Measurements from ENCODE around the gene DDX10.

DDX10 gene

DNA sequence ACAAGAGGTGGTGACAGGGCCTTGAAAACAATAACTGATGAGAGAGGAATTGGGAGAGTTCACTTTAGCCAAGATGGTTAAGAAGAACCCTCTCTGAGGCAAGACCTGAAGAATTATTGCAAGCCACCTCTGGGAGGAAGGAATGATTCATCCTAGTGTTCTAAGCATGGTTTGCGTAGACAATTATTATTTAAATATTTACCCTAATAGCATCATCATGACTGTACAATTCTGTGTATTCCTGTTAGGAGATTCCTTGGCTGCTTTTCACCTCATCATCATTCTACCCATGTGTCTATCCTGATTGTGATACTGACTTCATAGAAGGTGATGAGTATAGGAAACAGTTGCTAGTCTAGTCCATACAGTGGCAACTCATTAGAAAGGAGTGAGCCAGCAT is 264.4 kb downstream of the DDX10 start:
- no peak overlapping the region for H3K4me3 ChIP-seq (ENCODE audit: low read depth, low read length)

DNA sequence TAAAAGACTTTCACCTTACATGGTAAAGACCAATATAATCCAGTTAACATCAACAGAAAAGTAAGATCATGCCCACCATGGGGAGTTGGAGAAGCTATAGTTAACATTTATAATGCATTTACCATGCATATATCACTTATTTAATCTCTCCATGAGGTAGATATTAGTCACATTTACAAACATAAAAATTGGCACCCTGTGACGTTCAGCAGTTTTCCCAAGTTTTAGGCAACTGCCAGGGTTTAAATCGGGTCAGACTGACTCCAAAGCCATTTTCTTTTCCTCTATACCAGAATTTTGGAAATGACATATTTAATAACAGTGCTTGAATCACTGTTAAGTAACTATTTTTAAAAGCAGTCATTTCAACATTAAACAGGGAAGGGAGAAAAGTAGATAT is 266.3 kb downstream of the DDX10 start:
- H3K4me3 ChIP-seq (ENCODE audit: low read depth, low read length) = no peak overlapping the region

DNA sequence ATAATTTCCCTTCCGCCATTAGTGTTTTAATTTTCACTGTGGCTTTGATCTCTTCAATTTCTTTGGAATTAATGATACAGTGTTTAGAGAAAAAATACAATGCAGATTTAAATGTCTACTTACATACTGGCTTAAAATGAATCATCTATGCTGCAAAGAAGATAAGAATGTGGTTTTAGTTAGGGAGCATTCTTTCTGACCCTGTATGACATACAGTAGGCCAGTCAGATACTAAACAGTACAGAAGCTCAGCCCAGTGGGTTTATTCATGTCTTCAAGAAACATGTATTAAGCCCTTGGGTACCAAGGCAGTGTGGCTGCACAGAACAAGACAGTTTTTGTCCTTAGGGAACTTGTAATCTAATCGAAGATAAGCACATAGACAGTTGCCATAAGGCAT is 268.8 kb downstream of the DDX10 start:
- no peak overlapping the region for H3K4me3 ChIP-seq (ENCODE audit: low read depth, low read length)

DNA sequence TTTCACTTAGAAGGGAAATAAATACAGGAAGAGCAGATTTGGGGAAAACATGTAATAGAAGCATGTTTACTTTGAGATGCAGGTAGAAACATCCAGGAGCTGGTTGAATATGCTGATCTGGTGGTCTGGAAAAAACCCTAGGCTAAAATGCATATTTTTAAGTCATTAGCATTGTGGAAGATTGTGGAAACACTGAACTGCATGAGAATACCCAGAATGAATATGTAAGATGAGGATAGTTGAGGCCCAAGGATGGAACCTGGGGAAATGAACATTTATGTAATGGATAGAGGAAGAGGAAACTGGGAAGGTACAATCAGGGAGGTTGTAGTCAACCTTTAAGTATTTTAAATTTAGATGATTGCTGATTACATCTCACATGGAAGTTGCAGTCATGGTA is 269.4 kb downstream of the DDX10 start:
- no peak overlapping the region for H3K4me3 ChIP-seq (ENCODE audit: low read depth, low read length)

DNA sequence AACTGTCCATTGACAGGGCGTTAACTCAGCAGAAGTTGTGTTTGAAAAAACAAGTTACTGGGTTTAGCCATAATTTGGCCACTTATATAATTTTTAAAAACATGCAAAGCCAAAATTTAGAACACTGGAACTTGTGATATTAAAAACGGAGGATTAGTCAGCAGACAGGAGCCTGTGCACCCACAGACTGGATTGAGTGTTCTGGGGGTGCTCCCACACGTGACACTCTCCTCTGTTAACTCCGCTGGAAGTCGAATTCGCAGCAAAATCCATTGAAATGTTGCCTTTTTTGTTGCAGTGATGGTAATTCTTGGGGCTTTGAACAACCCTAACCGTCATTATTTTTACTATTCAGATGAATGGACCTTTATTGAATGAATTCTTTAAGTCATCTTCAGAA is 269.8 kb downstream of the DDX10 start:
- H3K4me3 ChIP-seq (ENCODE audit: low read depth, low read length) = no peak overlapping the region

DNA sequence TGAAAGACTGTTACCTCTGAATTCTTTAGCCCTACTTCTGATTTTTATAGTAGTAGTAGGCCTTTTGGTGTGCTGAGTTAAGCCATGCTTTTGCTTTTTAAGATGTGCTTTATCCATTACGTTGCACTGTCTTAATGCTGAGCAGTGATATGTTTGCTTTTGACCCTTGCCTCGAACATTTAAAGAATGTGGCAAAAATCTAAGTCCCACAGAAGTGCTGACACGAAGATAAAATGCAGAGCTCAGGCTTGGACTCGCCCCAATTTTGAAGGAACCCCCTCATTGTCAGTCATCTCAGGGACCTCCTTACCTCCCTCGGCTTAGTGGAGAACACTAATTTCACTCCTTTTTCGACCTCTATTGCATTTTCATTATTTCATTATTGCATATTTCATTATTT is 272.9 kb downstream of the DDX10 start:
- no peak overlapping the region for H3K4me3 ChIP-seq (ENCODE audit: low read depth, low read length)

DNA sequence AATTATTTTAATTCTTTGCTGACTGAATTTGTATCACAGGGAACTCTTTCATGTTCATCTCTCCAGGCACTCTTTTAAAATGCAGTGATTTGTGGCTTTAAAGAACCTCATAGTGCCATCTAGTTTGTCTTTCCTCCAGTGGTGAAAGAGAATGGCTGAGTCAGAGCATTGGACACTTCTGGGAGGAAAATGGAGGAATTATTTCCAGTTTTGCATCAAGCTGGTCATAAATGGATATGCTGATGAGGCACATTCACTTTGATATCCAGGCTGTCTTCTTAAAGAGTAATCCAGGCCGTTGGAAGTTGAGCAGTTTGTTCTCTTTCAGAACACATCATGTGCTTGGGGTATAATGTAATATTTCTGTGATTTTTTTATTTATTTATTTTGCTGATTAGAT is 273.7 kb downstream of the DDX10 start:
- no peak overlapping the region for H3K4me3 ChIP-seq (ENCODE audit: low read depth, low read length)

DNA sequence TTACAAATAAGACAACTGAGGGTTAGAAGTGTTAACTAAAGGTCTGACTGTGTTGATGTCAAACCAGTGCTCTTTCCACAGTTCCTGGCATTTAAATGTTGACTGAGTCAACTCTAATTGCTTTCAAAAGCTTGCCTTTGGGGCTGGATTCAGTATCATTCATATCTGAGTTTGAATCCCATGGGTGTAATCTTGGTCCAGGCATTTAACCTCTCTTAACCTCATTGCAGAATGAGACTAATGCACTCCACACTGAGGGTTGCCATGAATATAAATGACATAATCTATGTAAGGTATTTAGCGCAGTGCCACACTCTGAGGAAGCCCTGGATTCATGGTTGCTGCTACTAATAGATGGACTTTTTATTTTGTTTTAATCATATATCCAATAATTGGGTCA is 274.3 kb downstream of the DDX10 start:
- H3K4me3 ChIP-seq (ENCODE audit: low read depth, low read length) = no peak overlapping the region

DNA sequence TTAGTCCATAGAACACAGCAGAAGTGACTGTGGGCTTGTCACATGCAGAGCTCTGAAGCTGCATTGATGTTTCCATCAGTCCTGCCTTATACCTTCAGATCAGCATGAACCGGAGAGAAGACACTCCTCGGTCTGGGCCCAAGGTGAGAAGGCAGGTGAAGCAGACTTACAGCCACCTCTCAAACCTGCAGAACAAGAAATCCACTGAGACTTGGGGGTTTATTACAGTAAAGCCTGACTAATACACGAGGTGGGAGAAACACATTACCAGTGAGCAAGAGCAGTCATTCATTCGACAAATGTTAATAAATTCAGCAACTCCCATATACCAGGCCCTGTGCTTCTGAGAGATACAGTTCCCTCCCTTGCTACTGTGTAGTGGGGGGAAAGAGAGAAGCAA is 279.0 kb downstream of the DDX10 start:
- no peak overlapping the region for H3K4me3 ChIP-seq (ENCODE audit: low read depth, low read length)

DNA sequence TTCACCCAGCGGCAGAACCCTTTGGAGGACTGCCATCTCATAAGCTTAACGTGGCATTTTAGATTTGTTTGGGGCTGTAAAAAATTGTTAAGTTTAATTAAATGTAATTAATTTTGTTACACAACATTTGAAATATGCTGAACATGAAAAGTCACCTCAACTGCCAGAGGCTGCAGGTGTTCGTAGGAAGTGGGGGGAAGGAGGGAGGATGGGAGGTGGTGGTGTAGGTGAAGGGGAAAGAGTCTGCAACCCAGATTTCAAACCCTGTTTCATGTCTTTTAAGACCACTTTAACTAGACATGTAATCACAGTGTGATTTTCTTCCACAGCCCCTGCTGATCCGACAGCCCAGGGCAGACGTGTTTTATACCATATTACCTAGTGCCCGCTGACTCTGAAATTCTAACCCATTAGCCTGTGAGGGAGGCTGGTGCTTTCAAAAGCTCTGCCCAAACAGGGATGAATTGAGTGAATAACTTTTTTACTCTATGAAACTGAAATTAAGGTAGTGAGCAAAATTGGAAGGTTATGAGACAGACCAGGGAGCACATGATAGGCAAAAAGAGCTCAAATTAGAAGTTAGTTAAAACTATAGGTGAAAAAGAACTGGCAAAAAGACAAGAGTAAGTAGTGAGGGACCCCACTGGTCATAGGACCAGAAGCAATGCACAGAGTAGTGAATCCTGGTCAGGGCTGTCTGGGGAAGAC is 279.8 kb downstream of the DDX10 start:
- no peak overlapping the region for H3K4me3 ChIP-seq (ENCODE audit: low read depth, low read length)

DNA sequence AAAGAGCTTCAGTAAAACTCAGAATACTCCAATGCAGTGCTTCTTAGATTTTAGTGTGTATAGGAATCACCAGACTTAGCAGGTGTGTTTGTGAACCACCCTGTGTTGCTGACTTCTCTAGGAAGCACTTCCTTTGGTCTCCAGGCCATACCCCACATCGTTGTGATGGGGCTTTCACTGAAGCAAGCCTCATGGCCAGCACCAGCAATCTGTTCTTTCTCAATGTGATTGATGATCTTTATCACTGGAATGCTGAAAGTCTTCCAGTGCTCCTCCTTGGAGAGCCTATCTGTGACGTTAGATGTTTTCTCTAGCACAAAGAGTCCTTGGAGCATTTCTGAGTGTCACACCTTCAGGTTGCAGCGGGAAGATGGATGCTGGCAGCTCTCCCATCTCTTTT is 280.5 kb downstream of the DDX10 start:
- no peak overlapping the region for H3K4me3 ChIP-seq (ENCODE audit: low read depth, low read length)

DNA sequence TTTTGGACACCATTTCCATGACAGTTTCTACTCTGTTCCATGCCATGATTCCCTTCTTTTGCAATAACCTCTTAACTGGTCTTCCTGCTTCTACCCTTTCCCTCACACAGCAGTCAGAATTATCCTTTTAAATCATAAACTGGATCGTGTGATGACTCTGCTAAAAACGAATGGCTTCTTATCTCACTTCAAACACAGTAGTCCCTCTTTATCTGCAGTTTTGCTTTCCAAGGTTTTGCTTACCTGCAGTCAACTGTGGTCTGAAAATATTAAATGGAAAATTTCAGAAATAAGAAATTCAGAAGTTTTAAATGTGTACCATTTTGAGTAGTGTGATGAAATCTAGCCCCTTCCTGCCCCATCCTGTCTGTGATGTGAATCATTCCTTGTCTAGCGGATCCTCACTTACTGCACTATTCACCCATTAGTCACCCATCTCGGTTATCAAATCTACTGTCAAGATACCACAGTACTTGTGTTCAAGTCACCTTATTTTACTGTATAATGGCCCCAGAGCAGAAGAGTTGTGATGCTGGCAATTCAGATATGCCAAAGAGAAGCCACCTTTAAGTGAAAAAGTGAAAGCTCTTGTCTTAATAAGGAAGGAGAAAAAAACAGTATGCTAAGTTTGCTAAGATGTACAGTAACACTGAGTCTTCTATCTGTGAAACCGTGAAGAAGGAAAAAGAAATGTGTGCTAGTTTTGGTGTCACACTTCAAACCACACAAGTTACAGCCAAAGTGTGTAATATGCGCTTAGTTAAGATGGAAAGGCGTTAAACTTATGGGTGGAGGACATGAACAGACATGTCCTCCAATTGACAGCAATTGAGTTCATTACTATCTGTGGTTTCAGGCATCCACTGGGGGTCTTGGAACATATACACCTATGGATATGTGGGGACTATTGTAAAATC is 283.0 kb downstream of the DDX10 start:
- H3K4me3 ChIP-seq (ENCODE audit: low read depth, low read length) = no peak overlapping the region

DNA sequence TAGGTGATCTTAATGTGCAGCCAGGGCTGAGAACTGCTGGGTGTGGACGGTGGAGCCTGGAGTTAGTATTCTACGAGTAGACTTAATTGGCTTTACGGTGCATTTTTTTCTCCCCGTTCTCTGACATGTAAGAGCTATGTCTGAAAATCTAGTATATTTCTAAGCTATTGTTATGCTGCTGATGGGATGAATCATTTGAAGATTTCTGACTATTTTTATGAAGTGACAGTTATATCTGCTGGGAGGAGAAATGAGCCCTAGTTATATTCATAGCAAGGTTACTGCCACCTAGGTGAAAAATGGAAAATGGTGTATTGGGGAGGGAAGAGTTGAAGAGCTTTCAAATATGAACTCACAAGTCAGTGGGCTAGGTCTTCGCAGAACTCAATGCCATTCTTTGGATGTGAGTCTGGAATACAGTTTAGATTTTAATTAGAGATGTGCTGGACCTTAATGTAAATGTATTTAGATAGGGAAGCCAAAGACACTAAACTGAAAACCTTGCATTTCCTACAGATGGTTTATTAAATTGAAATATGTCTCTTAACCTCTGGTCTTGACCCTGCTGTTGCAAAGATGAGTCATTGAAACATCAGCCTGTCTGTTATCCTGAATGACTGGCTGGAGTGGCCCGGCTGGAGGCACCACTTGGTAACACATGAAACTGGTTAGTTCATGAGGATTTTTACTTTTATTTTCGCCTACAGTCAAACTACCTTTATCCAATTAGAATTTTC is 293.7 kb downstream of the DDX10 start:
- no peak overlapping the region for H3K4me3 ChIP-seq (ENCODE audit: low read depth, low read length)

DNA sequence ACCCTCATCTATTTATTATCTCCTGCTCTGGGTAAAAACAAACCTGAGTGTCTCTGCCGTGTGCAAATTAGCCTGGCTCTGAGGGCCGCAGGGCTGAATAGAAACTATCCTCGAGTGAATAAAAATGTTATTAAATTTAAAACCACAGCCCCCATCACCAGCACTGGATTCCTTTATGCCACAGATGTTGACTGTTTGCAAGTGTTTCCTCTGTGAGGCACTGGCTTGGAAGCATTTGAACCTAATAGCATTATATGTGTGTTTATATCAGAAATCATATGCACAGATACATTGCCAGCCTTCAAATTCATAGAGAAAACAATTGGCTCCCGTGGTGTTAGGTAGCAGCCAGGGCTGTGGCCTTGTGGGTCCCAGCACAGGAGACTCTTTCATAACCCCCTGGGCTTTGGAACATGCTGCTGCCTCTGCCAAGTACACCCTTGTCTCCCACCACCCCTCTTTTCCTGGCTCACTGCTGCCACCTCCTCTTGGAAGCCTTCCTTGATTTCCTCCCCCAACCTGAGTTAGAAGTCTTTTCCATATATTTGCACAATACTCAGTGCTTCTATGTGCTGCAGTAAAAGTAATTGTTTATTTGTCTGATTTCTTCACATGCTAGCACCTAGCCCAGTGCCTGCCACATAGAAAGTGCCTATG is 294.4 kb downstream of the DDX10 start:
- no peak overlapping the region for H3K4me3 ChIP-seq (ENCODE audit: low read depth, low read length)

DNA sequence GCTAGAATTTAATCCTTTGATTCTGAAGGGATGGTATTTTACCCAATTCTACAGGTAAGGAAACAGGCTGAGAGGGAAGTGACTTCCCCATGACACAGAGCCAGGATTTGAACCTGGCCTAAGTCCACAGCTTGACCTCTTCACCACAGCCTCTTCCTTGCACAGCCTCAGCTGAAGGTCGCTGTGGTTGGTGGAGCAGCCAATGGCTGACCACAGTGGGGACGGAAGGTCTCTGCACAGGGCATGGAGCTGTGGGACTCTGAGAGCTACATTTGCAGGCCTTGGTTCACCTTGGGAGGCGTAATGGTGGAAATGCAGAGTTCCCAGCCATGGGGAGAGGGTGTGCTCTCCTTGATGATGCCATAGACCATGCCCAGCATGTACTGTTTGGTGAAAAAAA is 295.0 kb downstream of the DDX10 start:
- no peak overlapping the region for H3K4me3 ChIP-seq (ENCODE audit: low read depth, low read length)

DNA sequence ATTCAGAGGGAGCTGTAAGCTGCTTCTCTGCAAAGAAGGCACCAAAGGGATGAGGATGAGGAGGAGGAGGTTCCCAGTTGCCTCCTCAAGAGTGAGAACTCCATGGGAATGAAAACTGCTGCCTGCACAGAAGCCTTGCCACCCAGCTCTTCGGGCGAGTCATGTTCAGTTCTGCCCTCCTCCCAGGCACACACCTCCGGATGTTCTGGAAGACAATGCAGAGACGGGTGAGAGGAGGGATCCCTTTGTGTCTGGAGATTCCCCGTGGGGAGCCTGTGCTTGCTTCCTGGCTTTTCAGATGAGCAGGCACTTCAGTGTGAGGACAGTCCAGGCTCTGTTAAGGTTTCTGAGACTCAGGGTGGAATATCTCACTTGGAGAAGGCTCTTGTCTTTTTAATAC is 295.6 kb downstream of the DDX10 start:
- H3K4me3 ChIP-seq (ENCODE audit: low read depth, low read length) = no peak overlapping the region

DNA sequence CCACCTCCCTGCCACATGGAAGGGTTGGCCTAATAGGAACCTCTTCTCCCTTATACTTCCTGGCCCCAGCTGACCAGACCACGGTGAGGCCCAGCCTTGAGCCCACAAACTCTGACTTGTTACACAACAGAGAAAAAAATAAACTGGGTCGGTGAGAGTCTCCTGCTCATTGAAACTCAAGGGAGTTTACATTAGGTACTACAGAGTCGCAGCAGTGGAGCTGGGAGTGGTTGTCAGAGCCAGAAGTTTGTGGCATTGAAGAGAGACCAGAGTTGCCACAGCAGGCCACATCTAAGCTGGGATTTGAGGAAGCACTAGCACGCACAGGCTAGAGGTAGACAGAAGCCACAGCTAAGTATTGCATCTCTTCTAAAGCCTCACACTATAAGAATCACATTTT is 296.2 kb downstream of the DDX10 start:
- H3K4me3 ChIP-seq (ENCODE audit: low read depth, low read length) = no peak overlapping the region

DNA sequence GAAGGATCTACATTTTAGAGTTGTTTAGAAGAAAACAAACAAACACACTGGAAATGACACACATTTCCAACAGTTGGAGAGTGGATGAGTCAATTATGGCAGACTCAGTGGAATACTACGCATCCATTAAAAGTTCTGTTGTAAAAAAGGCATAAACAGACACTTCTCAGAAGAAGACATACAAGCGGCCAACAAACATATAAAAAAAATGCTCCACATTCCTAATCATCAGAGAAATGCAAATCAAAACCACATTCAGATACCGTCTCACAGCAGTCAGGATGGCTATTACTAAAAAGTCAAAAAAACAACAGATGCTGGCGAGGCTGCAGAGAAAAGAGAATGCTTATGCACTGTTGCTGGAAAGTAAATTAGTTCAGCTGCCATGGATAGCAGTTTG is 298.2 kb downstream of the DDX10 start:
- no peak overlapping the region for H3K4me3 ChIP-seq (ENCODE audit: low read depth, low read length)

DNA sequence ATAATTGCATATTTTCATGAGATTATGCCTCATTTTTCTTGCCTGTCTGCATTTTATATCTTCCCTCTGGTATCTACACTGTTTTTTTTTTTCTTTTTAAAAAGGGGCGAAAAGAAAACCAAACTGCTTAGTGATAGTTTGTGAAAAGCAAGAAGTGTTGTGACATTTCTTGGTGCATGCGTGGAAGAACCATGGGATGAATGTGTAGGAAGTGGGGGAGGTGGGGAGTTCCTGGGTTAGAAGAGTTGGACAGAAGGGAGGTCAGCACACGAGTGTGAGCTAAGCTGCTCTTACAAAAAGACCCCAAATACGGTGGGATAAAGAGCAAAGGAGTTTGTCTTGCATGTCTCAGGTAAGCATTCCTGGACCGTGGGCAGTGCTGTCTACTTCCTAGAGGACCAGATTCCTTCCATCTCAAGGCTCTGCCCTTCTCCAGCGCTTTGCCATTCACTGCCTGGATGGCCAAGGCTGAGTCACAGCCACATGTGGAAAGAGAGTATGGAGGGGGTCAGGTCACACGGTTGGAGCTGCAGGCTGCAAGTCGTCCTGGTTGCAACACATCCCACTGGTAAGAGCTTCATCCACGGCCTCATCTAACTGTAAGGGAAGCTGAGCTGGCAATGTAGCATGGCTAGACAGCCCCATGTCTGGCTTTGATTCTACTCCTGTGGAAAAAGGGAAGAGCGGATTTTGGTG is 300.6 kb downstream of the DDX10 start:
- H3K4me3 ChIP-seq (ENCODE audit: low read depth, low read length) = no peak overlapping the region

DNA sequence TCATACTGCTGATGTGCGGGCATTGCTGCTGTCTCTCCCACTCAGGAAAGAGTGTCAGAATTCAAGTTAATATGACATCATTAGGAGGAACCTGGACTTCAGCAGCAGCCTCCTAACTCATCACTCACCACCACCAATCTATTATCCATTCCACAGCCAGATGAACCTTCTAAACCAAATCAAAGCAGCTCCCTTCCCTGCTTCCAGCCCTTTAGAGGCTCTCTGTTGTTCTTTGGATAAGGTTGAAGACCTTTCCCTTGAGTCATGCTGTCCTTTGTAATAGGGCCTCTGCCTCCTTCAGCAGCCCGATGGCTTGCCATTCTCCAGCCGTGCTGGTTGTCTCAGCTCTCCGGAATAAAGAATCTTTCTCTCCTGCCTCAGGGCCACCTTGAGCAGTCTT is 301.3 kb downstream of the DDX10 start:
- no peak overlapping the region for H3K4me3 ChIP-seq (ENCODE audit: low read depth, low read length)

DNA sequence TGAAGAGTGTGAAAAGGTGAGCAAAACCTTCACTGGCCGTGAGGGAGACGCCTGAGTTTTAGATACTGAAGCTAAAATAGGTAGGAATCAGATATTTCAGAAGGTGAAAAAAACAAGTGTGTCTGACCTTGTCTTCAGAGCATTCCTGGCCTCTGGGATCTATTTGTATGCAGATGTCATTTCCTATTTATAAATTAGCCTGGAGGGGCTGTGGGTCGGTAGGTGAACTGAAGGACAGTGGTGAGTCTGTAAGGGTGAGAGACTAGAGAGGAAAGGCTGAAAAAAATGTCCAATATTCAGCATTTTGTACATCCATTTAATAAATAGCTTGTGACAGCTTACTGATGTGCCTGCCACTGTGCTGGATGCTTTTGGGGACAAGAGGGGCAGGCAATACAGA is 302.1 kb downstream of the DDX10 start:
- H3K4me3 ChIP-seq (ENCODE audit: low read depth, low read length) = no peak overlapping the region
